ENCODE data around the gene GALR3. TPM values are rescaled to one million over a fixed set of nuclear protein-coding genes. Genes with fewer than 3 reads are reported as not detected.

The GALR3 gene
- total and polyA plus RNA-seq, 2 experiments from 2014 or later, result 0.29 TPM; not detected in 1

GRCh38 chr22:37803195-37803638, 20.0 kb upstream of the GALR3 start:
- WGBS (ENCODE audit: low lambda C conversion rate, missing lambda C conversion rate), result 14% methylated on average over 14 of the region's 16 CpGs
- TF ChIP-seq EZH2 (IDR thresholded peaks at IDR 0.05; ENCODE audit: borderline replicate concordance), result no peak
- no peak for TF ChIP-seq EZH2phosphoT487 (IDR thresholded peaks at IDR 0.05; ENCODE audit: low read depth, severe bottlenecking, unreplicated experiment)
- TF ChIP-seq CTCF (IDR thresholded peaks at IDR 0.05; ENCODE audit: poor library complexity), result no peak
- H3K27ac ChIP-seq, result no peak overlapping the region
- H3K4me1 ChIP-seq (ENCODE audit: insufficient read depth), result peaks cover 19% of the 10 kb centered on the region
- H3K36me3 ChIP-seq (replicated peaks; ENCODE audit: insufficient read depth, low read depth), result no peaks in the 10 kb centered on the region
- H3K4me3 ChIP-seq, result peak overlapping the region; percentile 81
- no peak for DNase-seq (ENCODE audit: low spot score)
- peak overlapping the region; percentile 74 for H2AFZ ChIP-seq
- no peaks in the 10 kb centered on the region for H3K9me3 ChIP-seq (ENCODE audit: low read depth)
- no peaks in the 10 kb centered on the region for H3K9me2 ChIP-seq (replicated peaks; ENCODE audit: insufficient read depth)
- peaks cover 7% of the 10 kb centered on the region for H4K20me1 ChIP-seq (ENCODE audit: insufficient read depth, poor library complexity, severe bottlenecking)
- peaks cover 20% of the 10 kb centered on the region for H3K79me2 ChIP-seq
- H3K4me2 ChIP-seq, result peak overlapping the region; percentile 93
- H3K27me3 ChIP-seq, result no peaks in the 10 kb centered on the region

DNA sequence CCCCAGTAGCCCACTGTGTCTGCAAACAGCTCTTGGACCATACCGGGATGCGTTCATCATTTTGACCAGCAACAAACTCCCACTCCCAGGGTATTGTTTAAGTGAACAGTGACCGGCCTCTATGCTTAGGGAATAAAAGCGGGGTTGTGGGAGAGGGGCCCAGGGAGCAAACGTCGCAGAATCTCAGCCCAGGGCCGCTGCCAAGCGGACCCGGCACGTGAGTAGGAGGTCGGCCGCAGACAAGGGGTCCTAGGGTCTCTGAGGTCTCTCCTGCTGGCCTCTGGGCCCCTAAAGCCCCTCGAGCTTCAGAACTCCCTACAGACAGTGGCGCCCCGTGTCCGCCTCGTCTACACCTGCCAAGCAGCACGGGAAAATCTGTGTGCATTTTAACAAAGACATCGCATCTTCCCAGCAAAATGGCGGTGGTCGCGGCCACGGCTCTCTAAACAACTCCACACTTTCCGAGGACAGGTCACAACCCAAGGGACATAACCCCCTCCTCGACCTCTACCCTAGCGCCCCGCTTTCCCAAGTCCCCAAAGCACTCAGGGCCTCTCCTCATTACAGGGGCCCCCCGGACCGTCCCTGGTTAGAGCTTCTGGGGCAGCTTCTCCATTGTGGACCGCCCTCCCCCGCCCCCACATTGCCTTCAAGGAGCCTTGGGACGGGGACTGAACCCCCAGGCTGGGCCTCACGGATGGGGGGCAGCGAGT, 19.4 kb upstream of the GALR3 start:
- H2AFZ ChIP-seq, result peak overlapping the region; percentile 59
- peaks cover 7% of the 10 kb centered on the region for H4K20me1 ChIP-seq (ENCODE audit: insufficient read depth, poor library complexity, severe bottlenecking)
- H3K79me2 ChIP-seq, result peaks cover 20% of the 10 kb centered on the region
- H3K27ac ChIP-seq, result no peak overlapping the region
- H3K36me3 ChIP-seq (replicated peaks; ENCODE audit: insufficient read depth, low read depth), result no peaks in the 10 kb centered on the region
- peak overlapping the region; percentile 93 for H3K4me2 ChIP-seq
- no peak for DNase-seq (ENCODE audit: low spot score)
- no peaks in the 10 kb centered on the region for H3K9me3 ChIP-seq (ENCODE audit: low read depth)
- WGBS (ENCODE audit: low lambda C conversion rate, missing lambda C conversion rate), result 40% methylated on average over 33 of the region's 34 CpGs
- H3K9me2 ChIP-seq (replicated peaks; ENCODE audit: insufficient read depth), result no peaks in the 10 kb centered on the region
- no peaks in the 10 kb centered on the region for H3K27me3 ChIP-seq
- peaks cover 23% of the 10 kb centered on the region for H3K4me1 ChIP-seq (ENCODE audit: insufficient read depth)
- no peak for TF ChIP-seq CTCF (IDR thresholded peaks at IDR 0.05; ENCODE audit: poor library complexity)
- no peak for TF ChIP-seq EZH2phosphoT487 (IDR thresholded peaks at IDR 0.05; ENCODE audit: low read depth, severe bottlenecking, unreplicated experiment)
- no peak overlapping the region for H3K4me3 ChIP-seq

- Histone ChIP-seq H3K4me3 (peak overlapping the region; percentile 69), H2AFZ (peak overlapping the region; percentile 59)
- DNase-seq (ENCODE audit: low spot score), result peak; percentile 36
These were observed 18.8 kb upstream of the GALR3 start for GRCh38 chr22:37804352-37804880.

More at GRCh38 chr22:37804352-37804880, 18.8 kb upstream of the GALR3 start:
- Histone ChIP-seq H3K36me3 (replicated peaks; ENCODE audit: insufficient read depth, low read depth) (no peaks in the 10 kb centered on the region), H3K4me2 (peak overlapping the region; percentile 93), H3K4me1 (ENCODE audit: insufficient read depth) (peaks cover 29% of the 10 kb centered on the region), H4K20me1 (ENCODE audit: insufficient read depth, poor library complexity, severe bottlenecking) (peaks cover 7% of the 10 kb centered on the region), H3K79me2 (peaks cover 26% of the 10 kb centered on the region), H3K27ac (peak overlapping the region; percentile 88), H3K9me3 (ENCODE audit: low read depth) (no peaks in the 10 kb centered on the region), H3K27me3 (no peaks in the 10 kb centered on the region), H3K9me2 (replicated peaks; ENCODE audit: insufficient read depth) (no peaks in the 10 kb centered on the region)
- no peak for TF ChIP-seq EZH2phosphoT487 (IDR thresholded peaks at IDR 0.05; ENCODE audit: low read depth, severe bottlenecking, unreplicated experiment)
- no peak for TF ChIP-seq EZH2 (IDR thresholded peaks at IDR 0.05; ENCODE audit: borderline replicate concordance)
- no peak for TF ChIP-seq CTCF (IDR thresholded peaks at IDR 0.05; ENCODE audit: poor library complexity)
- 10% methylated on average over 13 of the region's 29 CpGs for WGBS (ENCODE audit: low lambda C conversion rate, missing lambda C conversion rate)
